GM12878 (cell line): ENCODE results near the gene BBOF1. TPM values are rescaled to one million over a fixed set of nuclear protein-coding genes. Genes with fewer than 3 reads are reported as not detected.

ENCODE experiments used
- ATAC-seq: fragments of 200-7000 bp; cut with Tn5 transposase; 3 replicates; pipeline ENCODE4 v1.9.1; 2020; ENCODE audit warnings: mild to moderate bottlenecking, moderate library complexity
- BruUV-seq: library from RNA; stranded (reverse); fragments of 400-500 nt; replicated peaks from 2 replicates; lab custom pipeline; 2021; lab: Mats Ljungman, UMichigan
- CTCF ChIA-PET: fragments of 300-600 bp; sonication (Branson Sonifier 250); formaldehyde crosslinking; extraction: SDS; loops from one replicate; lab custom pipeline; 2021; ENCODE audit warnings: inconsistent platforms; lab: Yijun Ruan, JAX
- POLR2A ChIA-PET: fragments of 350-600 bp; formaldehyde crosslinking; extraction: SDS; loops from one replicate; lab custom pipeline; 2021; ENCODE audit warnings: inconsistent platforms; lab: Charles Lee
- RAD21 ChIA-PET: fragments of 300-600 bp; sonication (Branson Sonifier 250); formaldehyde crosslinking; loops from one replicate; lab custom pipeline; 2023; ENCODE audit warnings: antibody characterized with exemption; ENCODE audit not compliant: unreplicated experiment; lab: Charles Lee
- SMC1A ChIA-PET: fragments of 300-600 bp; sonication (Branson Sonifier 250); formaldehyde crosslinking; loops from one replicate; lab custom pipeline; 2023; ENCODE audit not compliant: unreplicated experiment, uncharacterized antibody; lab: Charles Lee
- DNase-seq: peaks from one replicate; pipeline ENCODE4 v3.0.0-alpha.2; 2011; ENCODE audit warnings: low read depth, low spot score
- FAIRE-seq: peaks from 3 replicates; lab custom pipeline; 2011; peaks lifted over from hg19 to GRCh38; lab: Jason Lieb, UNC
- H2AFZ ChIP-seq: 2 replicates; pipeline ENCODE4 v1.6.0; 2011; ENCODE audit warnings: low read depth, low read length, control low read depth; ENCODE audit not compliant: control insufficient read depth
- H3K27ac ChIP-seq: 2 replicates; pipeline ENCODE4 v1.5.1; 2011; ENCODE audit warnings: control low read depth; ENCODE audit not compliant: control insufficient read depth, insufficient read depth
- H3K27me3 ChIP-seq, 2 experiments: replicated peaks in 1 of 2; 2 replicates each; pipeline versions ENCODE4 v1.6.0 to v1.6.1; 2011; ENCODE audit warnings: low read length in 1 of 2; ENCODE audit not compliant: control insufficient read depth in 2 of 2, insufficient read depth in 2 of 2
- H3K36me3 ChIP-seq, 2 experiments: 2 replicates each; pipeline ENCODE4 v1.5.1; 2011; ENCODE audit warnings: low read length in 1 of 2; ENCODE audit not compliant: control insufficient read depth in 2 of 2, insufficient read depth in 2 of 2
- H3K4me1 ChIP-seq: 2 replicates; pipeline ENCODE4 v1.6.1; 2011; ENCODE audit warnings: mild to moderate bottlenecking, low read length, moderate library complexity, mixed read lengths; ENCODE audit not compliant: control insufficient read depth, insufficient read depth
- H3K4me2 ChIP-seq: 2 replicates; pipeline ENCODE4 v1.6.0; 2011; ENCODE audit warnings: control low read depth; ENCODE audit not compliant: control insufficient read depth, insufficient read depth
- H3K4me3 ChIP-seq: fragments of 200-600 bp; sonication (generic); 2 replicates; pipeline ENCODE4 v1.5.1; 2016
- H3K79me2 ChIP-seq: 2 replicates; pipeline ENCODE4 v1.6.0; 2011; ENCODE audit warnings: low read length; ENCODE audit not compliant: control insufficient read depth, insufficient read depth
- H3K9ac ChIP-seq: 2 replicates; pipeline ENCODE4 v1.8.0; 2011; ENCODE audit warnings: low read length, control low read depth, mixed read lengths; ENCODE audit not compliant: control insufficient read depth, insufficient read depth
- H3K9me3 ChIP-seq: replicated peaks from 3 replicates; pipeline ENCODE4 v1.5.1; 2011; ENCODE audit warnings: mild to moderate bottlenecking, low read length; ENCODE audit not compliant: control insufficient read depth, insufficient read depth
- H4K20me1 ChIP-seq: 2 replicates; pipeline ENCODE4 v1.6.0; 2011; ENCODE audit not compliant: control insufficient read depth, insufficient read depth
- BRCA1 ChIP-seq: IDR thresholded peaks from 2 replicates; pipeline ENCODE4 v1.6.1; 2011; ENCODE audit warnings: low read depth, low read length, improper control_type of control experiment
- CHD4 ChIP-seq: fragments of 200-600 bp; sonication (generic); IDR thresholded peaks from 2 replicates; pipeline ENCODE4 v1.6.1; 2016; ENCODE audit warnings: mild to moderate bottlenecking
- CREB1 ChIP-seq: IDR thresholded peaks from 2 replicates; pipeline ENCODE4 v1.6.1; 2012; ENCODE audit warnings: low read depth, mild to moderate bottlenecking, inconsistent platforms
- EED ChIP-seq: sonication (generic); IDR thresholded peaks from 2 replicates; pipeline ENCODE4 v1.6.1; 2016; ENCODE audit warnings: antibody characterized with exemption, low read depth
- ESRRA ChIP-seq: IDR thresholded peaks from 2 replicates; pipeline ENCODE4 v1.6.1; 2012; ENCODE audit warnings: mild to moderate bottlenecking, low read length, improper control_type of control experiment
- FOS ChIP-seq: IDR thresholded peaks from 3 replicates; pipeline ENCODE4 v1.6.1; 2011; ENCODE audit warnings: borderline replicate concordance; ENCODE audit not compliant: insufficient read length; ENCODE audit errors: extremely low read depth
- SMAD5 ChIP-seq: IDR thresholded peaks from 2 replicates; pipeline ENCODE4 v1.6.1; 2016; ENCODE audit warnings: antibody characterized with exemption, low read depth
- YY1 ChIP-seq: IDR thresholded peaks from 2 replicates; pipeline ENCODE4 v1.6.1; 2011; ENCODE audit warnings: low read depth, mild to moderate bottlenecking, low read length
- ZNF24 ChIP-seq: fragments of 450-650 bp; IDR thresholded peaks from 2 replicates; pipeline ENCODE4 v1.6.1; 2017; ENCODE audit warnings: antibody characterized with exemption, mild to moderate bottlenecking
- ZZZ3 ChIP-seq: IDR thresholded peaks from 2 replicates; pipeline ENCODE4 v1.6.1; 2011; ENCODE audit warnings: low read depth; ENCODE audit not compliant: control insufficient read depth, insufficient read length
- WGBS: methylation state at CpG from one replicate; pipeline ENCODE4 v1.1.6; 2016; ENCODE audit warnings: low lambda C conversion rate; ENCODE audit not compliant: insufficient replicate concordance, insufficient coverage; ENCODE audit errors: missing lambda C conversion rate; 5-methylcytosine and 5-hydroxymethylcytosine counted together
- in situ Hi-C: fragments of 300-500 bp; cut with MboI; formaldehyde crosslinking; loops from 9 replicates; pipeline ENCODE4 v1.14.3; 2018; ENCODE audit warnings: mixed read lengths
- intact Hi-C: fragments of 100-400 bp; cut with micrococcal nuclease; formaldehyde crosslinking; loops from one replicate; pipeline ENCODE4 v1.14.2; 2022; ENCODE audit not compliant: unreplicated experiment
- polyA plus RNA-seq, 11 experiments: library from polyadenylated mRNA; depleted of rRNA in 4 of 11; unstranded in 6 of 11; stranded (reverse) in 5 of 11; fragments of >200 nt; fragmentation: Nextera tagmentation in 4 of 11; fragmentation: Illumina TruSeq in 1 of 11; extraction: Ambion mirVana in 4 of 11; extraction: Trizol in 1 of 11; gene quantifications; 1 replicate in 1 of 11; 2 replicates in 10 of 11; pipeline versions ENCODE4 v1.2.1 to v1.2.3, GENCODE V29; 2011 to 2016; ENCODE audit warnings: inconsistent platforms in 2 of 11, missing spikeins in 2 of 11, low read depth in 1 of 11
- total RNA-seq, 4 experiments: library from RNA; depleted of rRNA in 3 of 4; stranded (reverse); fragments of >200 nt in 3 of 4; fragmentation: Illumina TruSeq in 1 of 4; extraction: Trizol in 1 of 4; gene quantifications; 2 replicates each; pipeline versions ENCODE4 v1.2.1 to v1.2.3, GENCODE V29; 2013 to 2021
- TF ChIP-seq, protein P1 (sequence below): fragments of 450-650 bp; IDR thresholded peaks from 2 replicates; pipeline ENCODE4 v1.6.1; 2017; ENCODE audit warnings: mild to moderate bottlenecking, moderate library complexity
- TF ChIP-seq, protein P2 (sequence below): fragments of 450-650 bp; IDR thresholded peaks from 2 replicates; pipeline ENCODE4 v1.6.1; 2016; ENCODE audit warnings: mild to moderate bottlenecking

The BBOF1 gene
- total and polyA plus RNA-seq, 10 of the 15 experiments (the other 5 are each of a cell fraction or from before 2014, with no cell fraction given) = 0.50 to 2.6 (median 0.79) TPM

DNA sequence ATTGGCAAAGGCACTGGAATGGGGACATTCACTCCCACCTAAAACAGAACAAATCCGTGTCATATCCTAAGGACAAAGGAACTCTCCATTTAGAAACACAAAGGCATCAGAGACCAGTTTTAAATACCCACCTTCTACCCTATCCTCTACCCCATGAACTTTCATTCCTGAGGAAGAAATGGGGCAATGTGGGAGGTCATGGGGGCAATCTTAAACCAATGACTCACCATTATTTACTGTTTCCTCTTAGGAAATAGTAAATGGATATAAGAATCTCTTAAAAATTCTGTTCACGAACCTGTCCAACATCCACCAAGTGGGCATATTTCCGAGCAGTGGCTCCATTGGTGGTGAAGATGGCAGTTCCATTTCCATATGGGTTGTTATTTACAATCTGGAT is 45.7 kb downstream of the BBOF1 start:
- WGBS = 88% methylated on average over 3 of the region's 3 CpGs
- in situ Hi-C loops = no loop called here
- no TSS peak for BruUV-seq
- ChIA-PET POLR2A (no interaction called here), SMC1A (interaction anchor here (0.8 kb wide), 1 partner anchor 9 kb away, joined by 3 read pairs; no protein-coding TSS in a partner anchor), CTCF (no interaction called here), RAD21 (no interaction called here)
- intact Hi-C loops = no loop called here
- TF ChIP-seq FOS = no peak
- Histone ChIP-seq H3K9me3 (no peaks in the 10 kb centered on the region), H3K9ac (no peak overlapping the region), H3K4me3 (no peak overlapping the region), H2AFZ (no peak overlapping the region), H3K4me1 (no peaks in the 10 kb centered on the region), H4K20me1 (no peaks in the 10 kb centered on the region), H3K27ac (no peak overlapping the region), H3K36me3 (no peaks in the 10 kb centered on the region; a peak in 1 of 4 replicates), H3K4me2 (no peak overlapping the region), H3K79me2 (no peaks in the 10 kb centered on the region), H3K27me3 (no peaks in the 10 kb centered on the region)
- ATAC-seq (no peak), FAIRE-seq (no peak), DNase-seq (no peak)

- WGBS = 93% methylated on average over 3 of the region's 3 CpGs
- no peaks in the 10 kb centered on the region for H3K4me1 ChIP-seq
- ATAC-seq (no peak), DNase-seq (no peak), FAIRE-seq (no peak)
- H3K27me3 ChIP-seq = no peaks in the 10 kb centered on the region
- H3K79me2 ChIP-seq = no peaks in the 10 kb centered on the region
- in situ Hi-C loops (no loop called here), intact Hi-C loops (no loop called here)
- no peaks in the 10 kb centered on the region for H4K20me1 ChIP-seq
- ChIA-PET CTCF (no interaction called here), RAD21 (no interaction called here), SMC1A (interaction anchor here (1.1 kb wide), 1 partner anchor 12 kb away, joined by 3 read pairs; no protein-coding TSS in a partner anchor), POLR2A (no interaction called here)
- no peak overlapping the region for H3K27ac ChIP-seq
- no peak overlapping the region for H3K4me2 ChIP-seq
- no TSS peak for BruUV-seq
- no peak overlapping the region for H3K4me3 ChIP-seq
- no peaks in the 10 kb centered on the region for H3K9me3 ChIP-seq
- H2AFZ ChIP-seq = no peak overlapping the region
- no peak overlapping the region for H3K9ac ChIP-seq
- no peaks in the 10 kb centered on the region; a peak in 1 of 4 replicates for H3K36me3 ChIP-seq
- TF ChIP-seq ZZZ3 (no peak), ZNF24 (no peak), BRCA1 (no peak), CREB1 (no peak), CHD4 (no peak), YY1 (no peak), ESRRA (no peak), SMAD5 (no peak), EED (no peak)
- TF ChIP-seq, protein P1, sequence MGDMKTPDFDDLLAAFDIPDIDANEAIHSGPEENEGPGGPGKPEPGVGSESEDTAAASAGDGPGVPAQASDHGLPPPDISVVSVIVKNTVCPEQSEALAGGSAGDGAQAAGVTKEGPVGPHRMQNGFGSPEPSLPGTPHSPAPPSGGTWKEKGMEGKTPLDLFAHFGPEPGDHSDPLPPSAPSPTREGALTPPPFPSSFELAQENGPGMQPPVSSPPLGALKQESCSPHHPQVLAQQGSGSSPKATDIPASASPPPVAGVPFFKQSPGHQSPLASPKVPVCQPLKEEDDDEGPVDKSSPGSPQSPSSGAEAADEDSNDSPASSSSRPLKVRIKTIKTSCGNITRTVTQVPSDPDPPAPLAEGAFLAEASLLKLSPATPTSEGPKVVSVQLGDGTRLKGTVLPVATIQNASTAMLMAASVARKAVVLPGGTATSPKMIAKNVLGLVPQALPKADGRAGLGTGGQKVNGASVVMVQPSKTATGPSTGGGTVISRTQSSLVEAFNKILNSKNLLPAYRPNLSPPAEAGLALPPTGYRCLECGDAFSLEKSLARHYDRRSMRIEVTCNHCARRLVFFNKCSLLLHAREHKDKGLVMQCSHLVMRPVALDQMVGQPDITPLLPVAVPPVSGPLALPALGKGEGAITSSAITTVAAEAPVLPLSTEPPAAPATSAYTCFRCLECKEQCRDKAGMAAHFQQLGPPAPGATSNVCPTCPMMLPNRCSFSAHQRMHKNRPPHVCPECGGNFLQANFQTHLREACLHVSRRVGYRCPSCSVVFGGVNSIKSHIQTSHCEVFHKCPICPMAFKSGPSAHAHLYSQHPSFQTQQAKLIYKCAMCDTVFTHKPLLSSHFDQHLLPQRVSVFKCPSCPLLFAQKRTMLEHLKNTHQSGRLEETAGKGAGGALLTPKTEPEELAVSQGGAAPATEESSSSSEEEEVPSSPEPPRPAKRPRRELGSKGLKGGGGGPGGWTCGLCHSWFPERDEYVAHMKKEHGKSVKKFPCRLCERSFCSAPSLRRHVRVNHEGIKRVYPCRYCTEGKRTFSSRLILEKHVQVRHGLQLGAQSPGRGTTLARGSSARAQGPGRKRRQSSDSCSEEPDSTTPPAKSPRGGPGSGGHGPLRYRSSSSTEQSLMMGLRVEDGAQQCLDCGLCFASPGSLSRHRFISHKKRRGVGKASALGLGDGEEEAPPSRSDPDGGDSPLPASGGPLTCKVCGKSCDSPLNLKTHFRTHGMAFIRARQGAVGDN = no peak
- TF ChIP-seq, protein P2, sequence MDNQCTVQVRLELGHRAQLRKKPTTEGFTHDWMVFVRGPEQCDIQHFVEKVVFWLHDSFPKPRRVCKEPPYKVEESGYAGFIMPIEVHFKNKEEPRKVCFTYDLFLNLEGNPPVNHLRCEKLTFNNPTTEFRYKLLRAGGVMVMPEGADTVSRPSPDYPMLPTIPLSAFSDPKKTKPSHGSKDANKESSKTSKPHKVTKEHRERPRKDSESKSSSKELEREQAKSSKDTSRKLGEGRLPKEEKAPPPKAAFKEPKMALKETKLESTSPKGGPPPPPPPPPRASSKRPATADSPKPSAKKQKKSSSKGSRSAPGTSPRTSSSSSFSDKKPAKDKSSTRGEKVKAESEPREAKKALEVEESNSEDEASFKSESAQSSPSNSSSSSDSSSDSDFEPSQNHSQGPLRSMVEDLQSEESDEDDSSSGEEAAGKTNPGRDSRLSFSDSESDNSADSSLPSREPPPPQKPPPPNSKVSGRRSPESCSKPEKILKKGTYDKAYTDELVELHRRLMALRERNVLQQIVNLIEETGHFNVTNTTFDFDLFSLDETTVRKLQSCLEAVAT = no peak
Measured at GRCh38 chr14:74065746-74066575, 46.8 kb downstream of the BBOF1 start.
